GM23338 (cell line): Measurements from ENCODE around the gene C4BPB. TPM values are rescaled to one million over a fixed set of nuclear protein-coding genes. Genes with fewer than 3 reads are reported as not detected.

ENCODE experiments used
- ATAC-seq: fragments of 200-7000 bp; cut with Tn5 transposase; 3 replicates; pipeline ENCODE4 v1.9.1; 2020
- DNase-seq: peaks from one replicate; pipeline ENCODE4 v3.0.0-alpha.2; 2015; ENCODE audit warnings: low spot score
- H2AFZ ChIP-seq: fragments of 200-600 bp; sonication (generic); 2 replicates; pipeline ENCODE4 v1.8.0; 2016; ENCODE audit warnings: antibody characterized with exemption, mild to moderate bottlenecking, moderate library complexity
- H3F3A ChIP-seq: fragments of 200-600 bp; sonication (generic); replicated peaks from 2 replicates; pipeline ENCODE4 v1.8.0; 2017; ENCODE audit warnings: antibody characterized with exemption, mixed run types, low read depth
- H3K27ac ChIP-seq: fragments of 200-600 bp; sonication (generic); 2 replicates; pipeline ENCODE4 v1.6.1; 2016; ENCODE audit warnings: low read depth
- H3K27me3 ChIP-seq: fragments of 200-600 bp; sonication (generic); 2 replicates; pipeline ENCODE4 v1.8.0; 2016; ENCODE audit warnings: mild to moderate bottlenecking, mixed run types, moderate library complexity; ENCODE audit not compliant: insufficient read depth
- H3K36me3 ChIP-seq: fragments of 200-600 bp; sonication (generic); 2 replicates; pipeline ENCODE4 v1.8.0; 2016; ENCODE audit warnings: mild to moderate bottlenecking; ENCODE audit not compliant: insufficient read depth
- H3K4me1 ChIP-seq: fragments of 200-600 bp; sonication (generic); 2 replicates; pipeline ENCODE4 v1.8.0; 2016; ENCODE audit warnings: mild to moderate bottlenecking, moderate library complexity; ENCODE audit not compliant: insufficient read depth
- H3K4me2 ChIP-seq: fragments of 200-600 bp; sonication (generic); 2 replicates; pipeline ENCODE4 v1.7.1; 2017; ENCODE audit warnings: mixed run types
- H3K4me3 ChIP-seq: fragments of 200-600 bp; sonication (generic); 2 replicates; pipeline ENCODE4 v1.6.1; 2016; ENCODE audit warnings: mixed run types
- H3K79me2 ChIP-seq: fragments of 200-600 bp; sonication (generic); replicated peaks from 2 replicates; pipeline ENCODE4 v1.8.0; 2017; ENCODE audit warnings: mild to moderate bottlenecking; ENCODE audit not compliant: insufficient read depth
- H3K9me2 ChIP-seq: fragments of 200-600 bp; sonication (generic); 2 replicates; pipeline ENCODE4 v1.8.0; 2017; ENCODE audit not compliant: insufficient read depth
- H4K20me1 ChIP-seq: fragments of 200-600 bp; sonication (generic); replicated peaks from 2 replicates; pipeline ENCODE4 v1.8.0; 2017; ENCODE audit warnings: mild to moderate bottlenecking; ENCODE audit not compliant: insufficient read depth
- H3K27ac Mint-ChIP-seq: 2 replicates; pipeline ENCODE4 v1.8.0; 2020; ENCODE audit warnings: inconsistent platforms, mild to moderate bottlenecking, moderate library complexity, mixed read lengths
- H3K27me3 Mint-ChIP-seq: 3 replicates; pipeline ENCODE4 v1.8.0; 2022; ENCODE audit warnings: low read depth, mild to moderate bottlenecking, moderate library complexity, mixed read lengths, inconsistent platforms; ENCODE audit not compliant: insufficient read depth, poor library complexity
- H3K36me3 Mint-ChIP-seq: 3 replicates; pipeline ENCODE4 v1.8.0; 2021; ENCODE audit warnings: low read depth, mild to moderate bottlenecking, inconsistent platforms, moderate library complexity, mixed read lengths
- H3K4me1 Mint-ChIP-seq: 3 replicates; pipeline ENCODE4 v1.8.0; 2020; ENCODE audit warnings: mild to moderate bottlenecking, inconsistent platforms, mixed read lengths
- H3K4me3 Mint-ChIP-seq: 3 replicates; pipeline ENCODE4 v1.8.0; 2021; ENCODE audit warnings: moderate library complexity, mild to moderate bottlenecking, inconsistent platforms, mixed read lengths
- H3K9me3 Mint-ChIP-seq: 3 replicates; pipeline ENCODE4 v1.8.0; 2020; ENCODE audit warnings: moderate library complexity, mild to moderate bottlenecking, inconsistent platforms, mixed read lengths
- CREB1 ChIP-seq: fragments of 250-450 bp; sonication (Bioruptor Pico); IDR thresholded peaks from 2 replicates; pipeline ENCODE4 v1.5.0; 2020; ENCODE audit warnings: low read depth, mild to moderate bottlenecking, moderate library complexity
- JUNB ChIP-seq: IDR thresholded peaks from one replicate; pipeline ENCODE4 v1.6.1; 2016; ENCODE audit warnings: antibody characterized with exemption; ENCODE audit not compliant: unreplicated experiment
- NANOG ChIP-seq: IDR thresholded peaks from 2 replicates; pipeline ENCODE4 v1.6.1; 2016; ENCODE audit warnings: antibody characterized with exemption, borderline replicate concordance
- POLR2AphosphoS5 ChIP-seq: IDR thresholded peaks from 2 replicates; pipeline ENCODE4 v1.6.1; 2016; ENCODE audit warnings: antibody characterized with exemption, low read depth
- ZNF114 ChIP-seq: fragments of 250-450 bp; sonication (Bioruptor Pico); IDR thresholded peaks from 2 replicates; pipeline ENCODE4 v1.5.0; 2020; ENCODE audit warnings: mild to moderate bottlenecking, moderate library complexity
- ZNF331 ChIP-seq: fragments of 250-450 bp; sonication (Bioruptor Pico); IDR thresholded peaks from 2 replicates; pipeline ENCODE4 v1.5.0; 2020; ENCODE audit warnings: low read depth, mild to moderate bottlenecking, moderate library complexity
- polyA plus RNA-seq: library from polyadenylated mRNA; unstranded; fragments of >200 nt; fragmentation: Nextera tagmentation; extraction: Ambion mirVana; gene quantifications from 2 replicates; pipeline ENCODE4 v1.2.1, GENCODE V29; 2016
- total RNA-seq: library from RNA; depleted of rRNA; stranded (reverse); fragments of >200 nt; shearing (Covaris generic); gene quantifications from 2 replicates; pipeline ENCODE4 v1.2.3, GENCODE V29; 2014
- TF ChIP-seq, protein P1 (sequence below): fragments of 250-450 bp; sonication (Bioruptor Pico); IDR thresholded peaks from 2 replicates; pipeline ENCODE4 v1.5.0; 2020; ENCODE audit warnings: mild to moderate bottlenecking, moderate library complexity
- TF ChIP-seq, protein P2 (sequence below), 2 experiments: fragments of 200-600 bp in 1 of 2; sonication (generic) in 1 of 2; conservative IDR thresholded peaks; 2 replicates each; pipeline versions ENCODE4 v1.5.1 to v1.6.1; 2016 to 2017; ENCODE audit warnings: antibody characterized with exemption in 2 of 2, low read depth in 2 of 2, mild to moderate bottlenecking in 2 of 2, moderate library complexity in 1 of 2

C4BPB gene
- total and polyA plus RNA-seq, 2 experiments from 2014 or later: not detected

DNA sequence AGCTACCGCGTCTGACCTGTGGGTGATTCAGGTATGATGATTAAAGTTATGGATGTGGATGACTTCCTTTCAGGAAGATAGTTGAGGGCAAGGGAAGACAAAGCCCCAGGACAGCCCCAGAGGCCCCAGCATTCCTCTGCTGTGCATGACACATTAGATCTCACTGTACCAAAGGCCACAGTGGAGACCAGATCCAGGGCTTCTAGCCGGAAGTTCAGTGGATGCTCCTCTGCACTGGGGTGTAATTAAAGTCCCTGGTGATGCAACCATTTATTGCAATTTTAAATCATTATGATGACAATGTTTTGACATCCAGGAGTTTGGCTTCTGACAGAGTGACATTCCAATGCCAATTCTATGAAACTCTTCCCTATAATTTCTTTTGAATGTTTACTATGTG is 20.3 kb downstream of the C4BPB start (continued):
- TF ChIP-seq, protein P1, sequence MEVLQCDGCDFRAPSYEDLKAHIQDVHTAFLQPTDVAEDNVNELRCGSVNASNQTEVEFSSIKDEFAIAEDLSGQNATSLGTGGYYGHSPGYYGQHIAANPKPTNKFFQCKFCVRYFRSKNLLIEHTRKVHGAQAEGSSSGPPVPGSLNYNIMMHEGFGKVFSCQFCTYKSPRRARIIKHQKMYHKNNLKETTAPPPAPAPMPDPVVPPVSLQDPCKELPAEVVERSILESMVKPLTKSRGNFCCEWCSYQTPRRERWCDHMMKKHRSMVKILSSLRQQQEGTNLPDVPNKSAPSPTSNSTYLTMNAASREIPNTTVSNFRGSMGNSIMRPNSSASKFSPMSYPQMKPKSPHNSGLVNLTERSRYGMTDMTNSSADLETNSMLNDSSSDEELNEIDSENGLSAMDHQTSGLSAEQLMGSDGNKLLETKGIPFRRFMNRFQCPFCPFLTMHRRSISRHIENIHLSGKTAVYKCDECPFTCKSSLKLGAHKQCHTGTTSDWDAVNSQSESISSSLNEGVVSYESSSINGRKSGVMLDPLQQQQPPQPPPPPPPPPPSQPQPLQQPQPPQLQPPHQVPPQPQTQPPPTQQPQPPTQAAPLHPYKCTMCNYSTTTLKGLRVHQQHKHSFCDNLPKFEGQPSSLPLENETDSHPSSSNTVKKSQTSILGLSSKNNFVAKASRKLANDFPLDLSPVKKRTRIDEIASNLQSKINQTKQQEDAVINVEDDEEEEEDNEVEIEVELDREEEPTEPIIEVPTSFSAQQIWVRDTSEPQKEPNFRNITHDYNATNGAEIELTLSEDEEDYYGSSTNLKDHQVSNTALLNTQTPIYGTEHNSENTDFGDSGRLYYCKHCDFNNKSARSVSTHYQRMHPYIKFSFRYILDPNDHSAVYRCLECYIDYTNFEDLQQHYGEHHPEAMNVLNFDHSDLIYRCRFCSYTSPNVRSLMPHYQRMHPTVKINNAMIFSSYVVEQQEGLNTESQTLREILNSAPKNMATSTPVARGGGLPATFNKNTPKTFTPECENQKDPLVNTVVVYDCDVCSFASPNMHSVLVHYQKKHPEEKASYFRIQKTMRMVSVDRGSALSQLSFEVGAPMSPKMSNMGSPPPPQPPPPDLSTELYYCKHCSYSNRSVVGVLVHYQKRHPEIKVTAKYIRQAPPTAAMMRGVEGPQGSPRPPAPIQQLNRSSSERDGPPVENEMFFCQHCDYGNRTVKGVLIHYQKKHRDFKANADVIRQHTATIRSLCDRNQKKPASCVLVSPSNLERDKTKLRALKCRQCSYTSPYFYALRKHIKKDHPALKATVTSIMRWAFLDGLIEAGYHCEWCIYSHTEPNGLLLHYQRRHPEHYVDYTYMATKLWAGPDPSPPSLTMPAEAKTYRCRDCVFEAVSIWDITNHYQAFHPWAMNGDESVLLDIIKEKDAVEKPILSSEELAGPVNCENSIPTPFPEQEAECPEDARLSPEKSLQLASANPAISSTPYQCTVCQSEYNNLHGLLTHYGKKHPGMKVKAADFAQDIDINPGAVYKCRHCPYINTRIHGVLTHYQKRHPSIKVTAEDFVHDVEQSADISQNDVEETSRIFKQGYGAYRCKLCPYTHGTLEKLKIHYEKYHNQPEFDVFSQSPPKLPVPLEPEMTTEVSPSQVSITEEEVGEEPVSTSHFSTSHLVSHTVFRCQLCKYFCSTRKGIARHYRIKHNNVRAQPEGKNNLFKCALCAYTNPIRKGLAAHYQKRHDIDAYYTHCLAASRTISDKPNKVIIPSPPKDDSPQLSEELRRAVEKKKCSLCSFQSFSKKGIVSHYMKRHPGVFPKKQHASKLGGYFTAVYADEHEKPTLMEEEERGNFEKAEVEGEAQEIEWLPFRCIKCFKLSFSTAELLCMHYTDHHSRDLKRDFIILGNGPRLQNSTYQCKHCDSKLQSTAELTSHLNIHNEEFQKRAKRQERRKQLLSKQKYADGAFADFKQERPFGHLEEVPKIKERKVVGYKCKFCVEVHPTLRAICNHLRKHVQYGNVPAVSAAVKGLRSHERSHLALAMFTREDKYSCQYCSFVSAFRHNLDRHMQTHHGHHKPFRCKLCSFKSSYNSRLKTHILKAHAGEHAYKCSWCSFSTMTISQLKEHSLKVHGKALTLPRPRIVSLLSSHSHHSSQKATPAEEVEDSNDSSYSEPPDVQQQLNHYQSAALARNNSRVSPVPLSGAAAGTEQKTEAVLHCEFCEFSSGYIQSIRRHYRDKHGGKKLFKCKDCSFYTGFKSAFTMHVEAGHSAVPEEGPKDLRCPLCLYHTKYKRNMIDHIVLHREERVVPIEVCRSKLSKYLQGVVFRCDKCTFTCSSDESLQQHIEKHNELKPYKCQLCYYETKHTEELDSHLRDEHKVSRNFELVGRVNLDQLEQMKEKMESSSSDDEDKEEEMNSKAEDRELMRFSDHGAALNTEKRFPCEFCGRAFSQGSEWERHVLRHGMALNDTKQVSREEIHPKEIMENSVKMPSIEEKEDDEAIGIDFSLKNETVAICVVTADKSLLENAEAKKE (CRISPR knock-in tag): no peak
- TF ChIP-seq JUNB (no peak), ZNF114 (CRISPR knock-in tag) (no peak), CREB1 (CRISPR knock-in tag) (no peak), ZNF331 (CRISPR knock-in tag) (no peak), NANOG (no peak), POLR2AphosphoS5 (no peak)
- TF ChIP-seq, protein P2, sequence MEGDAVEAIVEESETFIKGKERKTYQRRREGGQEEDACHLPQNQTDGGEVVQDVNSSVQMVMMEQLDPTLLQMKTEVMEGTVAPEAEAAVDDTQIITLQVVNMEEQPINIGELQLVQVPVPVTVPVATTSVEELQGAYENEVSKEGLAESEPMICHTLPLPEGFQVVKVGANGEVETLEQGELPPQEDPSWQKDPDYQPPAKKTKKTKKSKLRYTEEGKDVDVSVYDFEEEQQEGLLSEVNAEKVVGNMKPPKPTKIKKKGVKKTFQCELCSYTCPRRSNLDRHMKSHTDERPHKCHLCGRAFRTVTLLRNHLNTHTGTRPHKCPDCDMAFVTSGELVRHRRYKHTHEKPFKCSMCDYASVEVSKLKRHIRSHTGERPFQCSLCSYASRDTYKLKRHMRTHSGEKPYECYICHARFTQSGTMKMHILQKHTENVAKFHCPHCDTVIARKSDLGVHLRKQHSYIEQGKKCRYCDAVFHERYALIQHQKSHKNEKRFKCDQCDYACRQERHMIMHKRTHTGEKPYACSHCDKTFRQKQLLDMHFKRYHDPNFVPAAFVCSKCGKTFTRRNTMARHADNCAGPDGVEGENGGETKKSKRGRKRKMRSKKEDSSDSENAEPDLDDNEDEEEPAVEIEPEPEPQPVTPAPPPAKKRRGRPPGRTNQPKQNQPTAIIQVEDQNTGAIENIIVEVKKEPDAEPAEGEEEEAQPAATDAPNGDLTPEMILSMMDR (conservative IDR thresholded peaks at IDR 0.05; ENCODE audit: low read depth in 2 of 2): no peak

DNA sequence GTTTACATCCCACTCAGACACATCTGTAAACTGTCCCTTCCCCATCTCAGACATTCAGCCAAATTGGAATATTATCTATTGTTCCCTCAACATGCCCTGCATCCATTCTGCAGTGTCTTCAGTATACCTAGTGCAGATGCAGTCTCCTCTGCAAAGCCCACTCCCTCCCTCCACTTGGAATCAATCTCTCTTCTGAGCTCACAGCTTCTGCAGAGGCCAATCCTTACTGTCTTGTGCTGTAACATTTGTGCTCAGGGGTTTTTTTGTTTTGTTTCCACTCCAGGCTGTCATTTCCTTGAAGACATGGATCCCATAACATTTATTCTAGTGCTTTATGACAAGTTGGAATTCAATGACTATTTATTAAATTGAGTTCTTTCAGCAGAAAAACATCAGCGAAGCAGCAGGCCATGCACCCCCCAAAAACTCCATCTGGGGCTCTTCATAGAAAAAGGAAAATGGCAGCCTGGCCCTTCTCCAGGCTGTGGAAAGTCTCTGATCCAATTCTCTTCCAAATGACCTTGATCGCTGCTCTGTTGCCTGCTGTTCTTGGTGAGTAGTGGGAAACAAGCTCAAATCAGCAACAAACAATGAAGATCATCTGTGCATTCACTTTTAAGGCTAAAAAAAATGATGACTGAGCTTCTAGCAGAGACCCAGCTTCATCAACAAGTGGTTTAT is 24.1 kb downstream of the C4BPB start:
- H3K4me1 Mint-ChIP-seq: peaks cover 3% of the 10 kb centered on the region
- Histone ChIP-seq H3F3A (no peaks in the 10 kb centered on the region), H3K4me1 (peaks cover 6% of the 10 kb centered on the region), H3K79me2 (no peaks in the 10 kb centered on the region), H3K27ac (no peak overlapping the region), H4K20me1 (no peaks in the 10 kb centered on the region), H3K27me3 (no peaks in the 10 kb centered on the region), H3K4me2 (no peak overlapping the region), H3K4me3 (no peak overlapping the region), H3K36me3 (no peaks in the 10 kb centered on the region), H3K9me2 (no peaks in the 10 kb centered on the region), H2AFZ (no peak overlapping the region)
- no peaks in the 10 kb centered on the region for H3K9me3 Mint-ChIP-seq
- no peak overlapping the region for H3K27ac Mint-ChIP-seq
- ATAC-seq (no peak), DNase-seq (no peak)
- H3K27me3 Mint-ChIP-seq: peaks cover 4% of the 10 kb centered on the region
- TF ChIP-seq ZNF331 (CRISPR knock-in tag) (no peak), POLR2AphosphoS5 (no peak), NANOG (no peak)
- TF ChIP-seq, protein P2 (conservative IDR thresholded peaks at IDR 0.05; ENCODE audit: low read depth in 2 of 2): no peak
- H3K4me3 Mint-ChIP-seq: no peak overlapping the region
- H3K36me3 Mint-ChIP-seq: no peaks in the 10 kb centered on the region
